CD4-positive, alpha-beta T cell (primary cell): Measurements from ENCODE around the gene YES1. TPM values are rescaled to one million over a fixed set of nuclear protein-coding genes. Genes with fewer than 3 reads are reported as not detected.

Experiments used
- ATAC-seq: fragments of 200-7000 bp; cut with Tn5 transposase; one replicate; pipeline ENCODE4 v1.10.0; 2022; ENCODE audit warnings: mild to moderate bottlenecking; ENCODE audit not compliant: poor library complexity
- CTCF ChIA-PET: fragments of 350-600 bp; sonication (Branson Sonifier 250); formaldehyde crosslinking; loops from one replicate; lab custom pipeline; 2021; ENCODE audit warnings: antibody characterized with exemption, inconsistent platforms; lab: Charles Lee
- POLR2A ChIA-PET: fragments of 350-600 bp; sonication (Branson Sonifier 250); formaldehyde crosslinking; loops from one replicate; lab custom pipeline; 2021; ENCODE audit warnings: antibody characterized with exemption, inconsistent platforms; lab: Charles Lee
- DNase-seq, 14 experiments: peaks; one replicate each; pipeline ENCODE4 v3.0.0-alpha.2; 2013 to 2020; ENCODE audit warnings: mixed read lengths in 2 of 14
- H3K27ac ChIP-seq, 2 donors: one replicate each; pipeline versions ENCODE4 v1.5.1 to v1.7.0; 2013; ENCODE audit warnings: low read length in 2 of 2, low read depth in 1 of 2, mild to moderate bottlenecking in 1 of 2
- H3K27me3 ChIP-seq, 2 experiments: 1 replicate in 1 of 2; 2 replicates in 1 of 2; pipeline versions ENCODE4 v1.6.1 to v1.7.0; 2013; ENCODE audit warnings: low read length in 2 of 2, control low read depth in 1 of 2, mild to moderate bottlenecking in 1 of 2, moderate library complexity in 1 of 2; ENCODE audit not compliant: insufficient read depth in 2 of 2, control insufficient read depth in 1 of 2
- H3K36me3 ChIP-seq: one replicate; pipeline ENCODE4 v1.6.1; 2013; ENCODE audit warnings: low read length, control low read depth; ENCODE audit not compliant: insufficient read depth
- H3K4me1 ChIP-seq: one replicate; pipeline ENCODE4 v1.6.1; 2013; ENCODE audit warnings: low read length, control low read depth; ENCODE audit not compliant: insufficient read depth
- H3K4me3 ChIP-seq: one replicate; pipeline ENCODE4 v1.5.1; 2013; ENCODE audit warnings: mild to moderate bottlenecking, low read length, moderate library complexity
- H3K9me3 ChIP-seq, 2 experiments: 1 replicate in 1 of 2; 2 replicates in 1 of 2; pipeline versions ENCODE4 v1.6.1 to v1.7.0; 2013; ENCODE audit warnings: low read length in 2 of 2, mild to moderate bottlenecking in 2 of 2, control low read depth in 1 of 2, moderate library complexity in 1 of 2; ENCODE audit not compliant: control insufficient read depth in 1 of 2, insufficient read depth in 1 of 2
- H3K27ac Mint-ChIP-seq: one replicate; pipeline ENCODE4 v1.8.0; 2020; ENCODE audit warnings: mixed read lengths
- H3K27me3 Mint-ChIP-seq: one replicate; pipeline ENCODE4 v1.8.0; 2021; ENCODE audit warnings: mixed read lengths
- H3K36me3 Mint-ChIP-seq: one replicate; pipeline ENCODE4 v1.8.0; 2021; ENCODE audit warnings: low read depth, mixed read lengths
- H3K4me1 Mint-ChIP-seq: one replicate; pipeline ENCODE4 v1.8.0; 2021; ENCODE audit warnings: low read depth, mixed read lengths
- H3K4me3 Mint-ChIP-seq: one replicate; pipeline ENCODE4 v1.8.0; 2020; ENCODE audit warnings: mild to moderate bottlenecking, mixed read lengths
- H3K9me3 Mint-ChIP-seq: one replicate; pipeline ENCODE4 v1.8.0; 2020; ENCODE audit warnings: mixed read lengths
- CTCF ChIP-seq: fragments of 200-600 bp; IDR thresholded peaks from one replicate; pipeline ENCODE4 v1.8.0; 2022; ENCODE audit warnings: antibody characterized with exemption, mild to moderate bottlenecking
- intact Hi-C, 2 experiments: fragments of 100-400 bp; cut with DNase I in 1 of 2; cut with micrococcal nuclease in 1 of 2; formaldehyde crosslinking; loops; one replicate each; pipeline versions ENCODE4 v1.15.1 to v1.9.0; 2023 to 2025; cut with DNase I, micrococcal nuclease
- total RNA-seq, 174 experiments: library from RNA in 2 of 174; stranded (reverse) in 2 of 174; gene quantifications; one replicate each; pipeline ENCODE4 v1.2.3 and lab custom pipeline; 2021 to 2026

YES1 gene
- total RNA-seq, 2 experiments from 2014 or later, result 17.6 to 19.8 TPM

GRCh38 chr18:816869-817268 lies 4.8 kb upstream of the YES1 start:
- POLR2A ChIA-PET, result interaction anchor here (1.0 to 1.9 kb wide), 2 partner anchors 13 to 54 kb away, joined by 4 to 8 read pairs; no protein-coding TSS in a partner anchor
- TF ChIP-seq CTCF, result no peak
- no peaks in the 10 kb centered on the region for H3K27me3 ChIP-seq

GRCh38 chr18:816088-816653 lies 4.1 kb upstream of the YES1 start:
- Mint-ChIP-seq H3K27me3 (no peaks in the 10 kb centered on the region), H3K36me3 (peaks cover 12% of the 10 kb centered on the region), H3K27ac (no peak overlapping the region), H3K4me1 (peaks cover 40% of the 10 kb centered on the region), H3K9me3 (no peaks in the 10 kb centered on the region), H3K4me3 (no peak overlapping the region)
- no peaks in the 10 kb centered on the region for H3K9me3 ChIP-seq
- no peak for TF ChIP-seq CTCF
- ChIA-PET CTCF (interaction anchor here (0.8 to 1.2 kb wide), 2 partner anchors 14 to 56 kb away, joined by 3 read pairs; no protein-coding TSS in a partner anchor), POLR2A (interaction anchor here (1.0 to 1.9 kb wide), 2 partner anchors 14 to 54 kb away, joined by 4 to 8 read pairs; no protein-coding TSS in a partner anchor)
- no peak overlapping the region for H3K27ac ChIP-seq
- H3K4me1 ChIP-seq, result peaks cover 21% of the 10 kb centered on the region
- no peaks in the 10 kb centered on the region for H3K27me3 ChIP-seq
- H3K36me3 ChIP-seq, result no peaks in the 10 kb centered on the region
- no peak overlapping the region for H3K4me3 ChIP-seq
- intact Hi-C loops, result loop anchor here in 1 of 2 experiments (10.0 kb wide), 1 partner anchor 551 kb away; the partner anchor contains the start of gene THOC1
- ATAC-seq (no peak), DNase-seq (no peak)

More at GRCh38 chr18:816869-817268, 4.8 kb upstream of the YES1 start:
- H3K27ac Mint-ChIP-seq, result no peak overlapping the region
- Histone ChIP-seq H3K4me1 (peaks cover 14% of the 10 kb centered on the region), H3K27ac (no peak overlapping the region), H3K36me3 (no peaks in the 10 kb centered on the region), H3K4me3 (no peak overlapping the region), H3K9me3 (no peaks in the 10 kb centered on the region)
- CTCF ChIA-PET, result interaction anchor here (1.2 to 1.5 kb wide), 2 partner anchors 14 to 22 kb away, joined by 3 read pairs; no protein-coding TSS in a partner anchor
- no peak for DNase-seq
- no peak overlapping the region for H3K4me3 Mint-ChIP-seq
- peaks cover 37% of the 10 kb centered on the region for H3K4me1 Mint-ChIP-seq
- intact Hi-C loops, result loop anchor here in 1 of 2 experiments (10.0 kb wide), 1 partner anchor 552 kb away; the partner anchor contains the start of gene THOC1
- H3K27me3 Mint-ChIP-seq, result no peaks in the 10 kb centered on the region
- no peak for ATAC-seq
- H3K36me3 Mint-ChIP-seq, result peaks cover 9% of the 10 kb centered on the region
- H3K9me3 Mint-ChIP-seq, result no peaks in the 10 kb centered on the region

- no peaks in the 10 kb centered on the region for H3K9me3 ChIP-seq
- Mint-ChIP-seq H3K4me3 (peak overlapping the region; percentile 26), H3K4me1 (peaks cover 41% of the 10 kb centered on the region), H3K27me3 (no peaks in the 10 kb centered on the region), H3K27ac (no peak overlapping the region), H3K36me3 (peaks cover 13% of the 10 kb centered on the region), H3K9me3 (no peaks in the 10 kb centered on the region)
- H3K4me1 ChIP-seq, result peaks cover 21% of the 10 kb centered on the region
- no peak for DNase-seq
- ChIA-PET POLR2A (interaction anchor here (1.1 to 1.9 kb wide), 2 partner anchors 15 kb away, joined by 8 read pairs; no protein-coding TSS in a partner anchor), CTCF (interaction anchor here (0.8 to 3.4 kb wide), 2 partner anchors 15 to 55 kb away, joined by 3 to 24 read pairs; no protein-coding TSS in a partner anchor)
- intact Hi-C loops, result loop anchor here in 1 of 2 experiments (10.0 kb wide), 1 partner anchor 551 kb away; the partner anchor contains the start of gene THOC1
- H3K36me3 ChIP-seq, result no peaks in the 10 kb centered on the region
- H3K27ac ChIP-seq, result no peak overlapping the region
- H3K4me3 ChIP-seq, result no peak overlapping the region
- no peak for TF ChIP-seq CTCF
- ATAC-seq, result no peak
- no peaks in the 10 kb centered on the region for H3K27me3 ChIP-seq
These were observed 3.3 kb upstream of the YES1 start for GRCh38 chr18:815353-815752.
